Stomach (tissue), 9 donors: ENCODE measurements around the gene TNFRSF11A. TPM values are rescaled to one million over a fixed set of nuclear protein-coding genes. Genes with fewer than 3 reads are reported as not detected.
A peak's percentile ranks its signal among the peaks of the same experiment; 100 is the strongest.

Source experiments
- DNase-seq, 2 donors: peaks; one replicate each; pipeline versions ENCODE4 v3.0.0 to v3.0.0-alpha.2; 2013 to 2019
- H3K27ac ChIP-seq, 5 donors: fragments of 200-600 bp in 4 of 5; sonication (generic) in 4 of 5; one replicate each; pipeline ENCODE4 v1.5.1; 2013 to 2019; ENCODE audit warnings: mild to moderate bottlenecking in 1 of 5, moderate library complexity in 1 of 5
- H3K27me3 ChIP-seq, 3 donors: fragments of 200-600 bp; sonication (generic); one replicate each; pipeline ENCODE4 v1.5.1; 2017 to 2019; ENCODE audit warnings: mixed run types in 1 of 3
- H3K36me3 ChIP-seq, 4 donors: fragments of 200-600 bp; sonication (generic); 1 replicate in 3 of 4; 2 replicates in 1 of 4; pipeline ENCODE4 v1.5.1; 2016 to 2019
- H3K4me1 ChIP-seq, 4 donors: fragments of 200-600 bp; sonication (generic); one replicate each; pipeline ENCODE4 v1.5.1; 2016 to 2019
- H3K4me3 ChIP-seq, 4 donors: fragments of 200-600 bp; sonication (generic) in 3 of 4; one replicate each; pipeline ENCODE4 v1.5.1; 2016 to 2019; ENCODE audit warnings: mild to moderate bottlenecking in 1 of 4
- H3K9me3 ChIP-seq, 4 donors: fragments of 200-600 bp; sonication (generic); one replicate each; pipeline ENCODE4 v1.5.1; 2016 to 2019
- EP300 ChIP-seq: sonication (generic); formaldehyde crosslinking; IDR thresholded peaks from one replicate; pipeline ENCODE4 v1.6.1; 2017; ENCODE audit warnings: antibody characterized with exemption
- POLR2A ChIP-seq, 4 donors: fragments of 450-650 bp; IDR thresholded peaks; one replicate each; pipeline ENCODE4 v1.6.1; 2016; ENCODE audit warnings: antibody characterized with exemption in 4 of 4, control low read depth in 2 of 4, mild to moderate bottlenecking in 1 of 4, moderate library complexity in 1 of 4
- POLR2AphosphoS5 ChIP-seq, 3 donors: sonication (generic); formaldehyde crosslinking; IDR thresholded peaks; one replicate each; pipeline ENCODE4 v1.6.1; 2016; ENCODE audit warnings: antibody characterized with exemption in 3 of 3
- WGBS, 5 donors: extraction: QIAGEN DNeasy Blood & Tissue Kit in 3 of 5; methylation state at CpG; one replicate each; pipeline versions ENCODE4 v1.1.5 to v1.1.7; 2013 to 2018; 5-methylcytosine and 5-hydroxymethylcytosine counted together
- intact Hi-C: fragments of 100-400 bp; cut with DNase I; formaldehyde crosslinking; loops from one replicate; pipeline ENCODE4 v1.15.1; 2023; ENCODE audit warnings: low total_unique reads
- polyA plus RNA-seq, 3 donors: library from polyadenylated mRNA; stranded (reverse); fragments of 200-250 nt; gene quantifications; one replicate each; pipeline ENCODE4 v1.2.3, GENCODE V29; 2013
- total RNA-seq, 5 donors: library from RNA; depleted of rRNA; stranded (reverse); fragments of >200 nt; gene quantifications; one replicate each; pipeline versions ENCODE4 v1.1.0 to v1.2.3, GENCODE V29; 2014 to 2016
- TF ChIP-seq, protein P1 (sequence below), 7 experiments: fragments of 450-650 bp in 4 of 7; fragments of 200-600 bp in 3 of 7; sonication (generic) in 3 of 7; IDR thresholded peaks; one replicate each; pipeline ENCODE4 v1.5.1; 2016 to 2019; ENCODE audit warnings: antibody characterized with exemption in 7 of 7, control low read depth in 2 of 7, mild to moderate bottlenecking in 1 of 7
- donor health status: healthy with polysubstance abuse.
- donor health status: Bipolar disorder and iron deficiency.
- donor health status: healthy.

The TNFRSF11A gene
- total and polyA plus RNA-seq, 8 donors = 0.45 to 50.3 (median 4.7) TPM

DNA sequence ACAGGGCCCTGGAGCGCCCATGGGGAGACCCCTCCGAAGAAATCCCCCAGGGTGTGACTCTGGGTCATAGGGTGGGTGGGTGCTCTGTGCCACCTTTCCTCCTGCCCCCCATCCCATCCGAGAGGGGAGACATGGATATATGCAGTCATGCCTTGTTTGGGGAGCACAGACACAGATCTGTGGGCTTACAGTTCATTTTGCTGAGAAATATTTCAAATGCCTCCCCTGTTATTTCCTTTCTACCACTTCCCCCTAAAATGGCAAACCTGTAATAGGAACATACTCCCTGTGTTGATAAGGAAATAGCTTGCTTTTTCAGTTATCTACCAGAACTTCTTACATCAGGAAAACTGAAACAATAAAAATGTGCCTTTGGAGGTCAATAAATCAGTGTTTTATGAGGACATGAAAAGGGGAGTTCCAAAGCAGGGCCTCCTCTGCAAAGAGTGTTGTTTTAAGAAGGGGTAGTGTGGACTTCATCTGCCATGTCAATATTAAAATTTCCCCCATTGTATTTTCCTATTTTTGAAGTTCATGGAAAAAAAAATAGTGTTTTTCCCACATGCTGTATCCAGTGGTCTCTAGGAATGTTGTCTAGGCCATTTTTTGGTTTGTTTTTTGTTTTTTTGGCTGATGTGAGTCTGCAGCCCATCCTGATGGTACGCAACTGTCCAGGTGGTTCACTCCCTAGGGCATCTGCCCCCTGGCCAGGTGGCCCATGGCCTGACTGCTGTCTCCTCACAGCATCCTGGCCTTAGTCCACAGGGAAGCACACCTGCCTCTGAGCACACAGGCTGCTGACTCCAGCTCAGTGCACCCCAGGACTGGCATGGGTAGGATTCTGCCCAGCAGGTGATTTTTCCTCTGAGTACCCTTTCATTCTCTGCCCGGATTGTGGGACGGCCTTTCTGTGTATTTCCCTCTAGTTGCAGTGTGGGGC lies 3.7 kb downstream of the TNFRSF11A start:
- Histone ChIP-seq H3K36me3 (no peaks in the 10 kb centered on the region), H3K27me3 (peaks cover 6 to 79% (median 31%) of the 10 kb centered on the region in 3 donors), H3K9me3 (no peaks in the 10 kb centered on the region), H3K27ac (peak overlapping the region in 3 of 5 donors; percentile 2 to 78 (median 71)), H3K4me1 (peaks cover 40 to 75% (median 57%) of the 10 kb centered on the region in 4 donors), H3K4me3 (no peak overlapping the region)
- WGBS, 5 donors = 61 to 83% (median 71%) methylated on average over 6 of the region's 6 CpGs
- no peak for DNase-seq
- intact Hi-C loops = no loop called here
- no peak for TF ChIP-seq POLR2AphosphoS5 (IDR thresholded peaks at IDR 0.05)

DNA sequence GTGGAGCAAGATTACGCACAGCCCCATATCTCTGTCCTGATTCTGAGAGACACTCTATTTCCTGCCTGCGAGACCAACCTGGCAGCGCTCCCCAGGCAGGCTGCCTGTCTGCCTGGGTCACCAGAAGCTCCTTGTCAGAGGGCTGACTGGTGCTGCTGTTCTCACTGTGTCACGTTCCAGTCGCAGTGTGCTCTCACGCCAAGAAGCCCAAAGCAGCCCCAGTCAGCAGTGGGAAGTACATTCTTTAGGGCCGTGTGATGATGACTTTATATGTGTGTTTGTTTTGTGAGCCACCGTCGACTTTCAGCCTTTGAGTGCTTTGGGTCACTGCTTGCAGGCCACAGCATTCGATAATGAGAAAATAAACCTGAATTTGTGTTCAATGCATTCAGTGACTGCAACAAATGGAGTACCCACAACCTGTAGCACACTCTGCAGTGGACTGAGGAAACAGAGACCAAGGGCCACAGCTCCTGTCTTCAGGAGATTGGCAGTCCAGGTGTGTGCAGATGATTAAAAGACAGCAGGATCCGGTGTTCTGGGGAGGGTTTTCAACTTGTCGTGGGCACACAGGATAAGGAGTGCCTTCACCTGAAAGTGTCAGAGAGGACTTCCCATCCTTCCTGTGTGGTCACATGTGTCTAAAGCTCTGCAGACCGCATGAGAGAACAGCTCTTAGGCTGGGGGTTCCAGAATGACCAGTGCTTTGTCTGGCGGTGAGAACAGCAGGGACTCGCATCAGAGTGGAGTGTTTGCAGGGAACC lies 4.8 kb downstream of the TNFRSF11A start:
- Histone ChIP-seq H3K4me1 (peaks cover 34 to 65% (median 47%) of the 10 kb centered on the region in 4 donors), H3K36me3 (no peaks in the 10 kb centered on the region), H3K27ac (peak overlapping the region in 3 of 5 donors; percentile 2 to 78 (median 71)), H3K27me3 (peaks cover 4 to 72% (median 26%) of the 10 kb centered on the region in 3 donors), H3K4me3 (no peak overlapping the region), H3K9me3 (no peaks in the 10 kb centered on the region)
- peak; percentile 65 to 77 for DNase-seq
- intact Hi-C loops = no loop called here
- WGBS, 5 donors = 28 to 44% (median 42%) methylated on average over 12 to 15 of the region's 15 CpGs
- TF ChIP-seq POLR2AphosphoS5 (IDR thresholded peaks at IDR 0.05) = peak in 2 of 3 donors; percentile 33 to 70
- TF ChIP-seq POLR2A (IDR thresholded peaks at IDR 0.05) = no peak

DNA sequence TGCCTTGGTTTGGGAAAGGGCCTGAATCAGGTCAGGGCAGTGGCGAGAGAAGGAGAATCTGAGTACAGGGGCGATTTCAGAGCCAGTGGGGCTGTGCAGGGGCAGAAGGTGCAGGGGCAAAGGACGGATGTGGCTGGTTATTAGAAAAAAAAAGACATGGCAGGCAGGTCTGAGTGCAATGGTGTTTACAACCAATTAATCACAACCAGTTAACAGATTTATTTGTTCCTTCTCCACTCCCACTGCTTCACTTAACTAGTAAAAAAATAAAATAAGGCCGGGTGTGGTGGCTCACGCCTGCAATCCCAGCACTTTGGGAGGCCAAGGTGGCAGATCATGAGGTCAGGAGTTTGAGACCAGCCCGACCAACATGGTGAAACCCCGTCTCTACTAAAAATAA lies 5.5 kb downstream of the TNFRSF11A start:
- H3K27me3 ChIP-seq = peaks cover 2 to 71% (median 21%) of the 10 kb centered on the region in 3 donors

DNA sequence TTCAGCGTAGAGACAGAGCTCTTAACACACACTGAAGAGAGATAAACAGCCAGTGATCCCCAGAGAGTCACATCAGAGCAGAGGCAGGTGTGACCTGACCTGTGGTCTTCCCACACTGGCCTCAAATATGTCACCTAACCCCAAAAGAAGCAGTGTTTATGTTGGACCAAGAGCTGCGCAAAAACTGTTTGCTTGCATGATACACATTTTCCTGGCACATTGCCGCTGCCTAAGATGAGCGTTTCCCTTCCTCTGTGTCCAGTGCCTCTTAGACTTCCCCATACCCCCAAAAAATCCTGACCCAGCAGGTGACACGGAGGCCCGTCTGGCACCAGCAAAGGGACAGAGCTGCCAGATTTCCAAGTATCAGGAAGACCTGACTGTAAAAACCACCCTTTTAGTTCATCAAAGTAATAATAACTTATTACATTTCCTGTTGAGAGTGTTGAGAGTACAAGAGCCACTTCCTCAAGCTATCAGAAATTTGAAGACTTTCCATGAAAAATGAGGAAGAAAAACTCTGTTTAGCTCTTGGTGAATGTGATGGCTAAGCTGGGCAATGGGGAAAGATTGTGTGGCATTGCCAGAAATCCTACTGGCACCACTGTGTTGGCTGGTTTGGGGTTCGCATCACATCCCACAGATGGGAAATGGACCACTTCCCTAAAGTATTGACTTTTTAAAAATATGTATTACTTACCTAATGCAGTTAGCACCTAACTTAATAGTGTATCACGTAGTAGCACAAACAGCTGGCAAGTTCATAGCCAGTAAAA lies 6.7 kb downstream of the TNFRSF11A start:
- Histone ChIP-seq H3K4me1 (peaks cover 22 to 48% (median 34%) of the 10 kb centered on the region in 4 donors), H3K9me3 (no peaks in the 10 kb centered on the region), H3K27me3 (peaks cover 0 to 60% (median 10%) of the 10 kb centered on the region in 3 donors), H3K4me3 (no peak overlapping the region), H3K27ac (no peak overlapping the region), H3K36me3 (no peaks in the 10 kb centered on the region)
- DNase-seq = peak; percentile 33 to 60
- intact Hi-C loops = no loop called here
- TF ChIP-seq POLR2AphosphoS5 (IDR thresholded peaks at IDR 0.05) (peak in 1 of 3 donors; percentile 13), POLR2A (IDR thresholded peaks at IDR 0.05) (no peak), EP300 (no peak)
- TF ChIP-seq, protein P1, sequence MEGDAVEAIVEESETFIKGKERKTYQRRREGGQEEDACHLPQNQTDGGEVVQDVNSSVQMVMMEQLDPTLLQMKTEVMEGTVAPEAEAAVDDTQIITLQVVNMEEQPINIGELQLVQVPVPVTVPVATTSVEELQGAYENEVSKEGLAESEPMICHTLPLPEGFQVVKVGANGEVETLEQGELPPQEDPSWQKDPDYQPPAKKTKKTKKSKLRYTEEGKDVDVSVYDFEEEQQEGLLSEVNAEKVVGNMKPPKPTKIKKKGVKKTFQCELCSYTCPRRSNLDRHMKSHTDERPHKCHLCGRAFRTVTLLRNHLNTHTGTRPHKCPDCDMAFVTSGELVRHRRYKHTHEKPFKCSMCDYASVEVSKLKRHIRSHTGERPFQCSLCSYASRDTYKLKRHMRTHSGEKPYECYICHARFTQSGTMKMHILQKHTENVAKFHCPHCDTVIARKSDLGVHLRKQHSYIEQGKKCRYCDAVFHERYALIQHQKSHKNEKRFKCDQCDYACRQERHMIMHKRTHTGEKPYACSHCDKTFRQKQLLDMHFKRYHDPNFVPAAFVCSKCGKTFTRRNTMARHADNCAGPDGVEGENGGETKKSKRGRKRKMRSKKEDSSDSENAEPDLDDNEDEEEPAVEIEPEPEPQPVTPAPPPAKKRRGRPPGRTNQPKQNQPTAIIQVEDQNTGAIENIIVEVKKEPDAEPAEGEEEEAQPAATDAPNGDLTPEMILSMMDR (IDR thresholded peaks at IDR 0.05) = no peak
- 62 to 76% (median 73%) methylated on average over 8 of the region's 8 CpGs for WGBS, 5 donors

More for the DNA sequence above, 5.5 kb downstream of the TNFRSF11A start:
- H3K9me3 ChIP-seq = no peaks in the 10 kb centered on the region
- H3K27ac ChIP-seq = no peak overlapping the region
- WGBS, 5 donors = 85 to 94% (median 91%) methylated on average over 7 of the region's 7 CpGs
- intact Hi-C loops = no loop called here
- TF ChIP-seq POLR2AphosphoS5 (IDR thresholded peaks at IDR 0.05) = no peak
- TF ChIP-seq, protein P1 (IDR thresholded peaks at IDR 0.05) = no peak
- TF ChIP-seq EP300 = no peak
- TF ChIP-seq POLR2A (IDR thresholded peaks at IDR 0.05) = no peak
- H3K4me3 ChIP-seq = no peak overlapping the region
- H3K4me1 ChIP-seq = peaks cover 29 to 59% (median 44%) of the 10 kb centered on the region in 4 donors
- H3K36me3 ChIP-seq = no peaks in the 10 kb centered on the region
- no peak for DNase-seq
